GM12878 (cell line): ENCODE measurements around the gene POU6F2. TPM values are rescaled to one million over a fixed set of nuclear protein-coding genes. Genes with fewer than 3 reads are reported as not detected.

Experiments used
- ATAC-seq: fragments of 200-7000 bp; cut with Tn5 transposase; 3 replicates; pipeline ENCODE4 v1.9.1; 2020; ENCODE audit warnings: mild to moderate bottlenecking, moderate library complexity
- BruUV-seq: library from RNA; stranded (reverse); fragments of 400-500 nt; replicated peaks from 2 replicates; lab custom pipeline; 2021; lab: Mats Ljungman, UMichigan
- CTCF ChIA-PET: fragments of 300-600 bp; sonication (Branson Sonifier 250); formaldehyde crosslinking; extraction: SDS; loops from one replicate; lab custom pipeline; 2021; ENCODE audit warnings: inconsistent platforms; lab: Yijun Ruan, JAX
- POLR2A ChIA-PET: fragments of 350-600 bp; formaldehyde crosslinking; extraction: SDS; loops from one replicate; lab custom pipeline; 2021; ENCODE audit warnings: inconsistent platforms; lab: Charles Lee
- RAD21 ChIA-PET: fragments of 300-600 bp; sonication (Branson Sonifier 250); formaldehyde crosslinking; loops from one replicate; lab custom pipeline; 2023; ENCODE audit warnings: antibody characterized with exemption; ENCODE audit not compliant: unreplicated experiment; lab: Charles Lee
- SMC1A ChIA-PET: fragments of 300-600 bp; sonication (Branson Sonifier 250); formaldehyde crosslinking; loops from one replicate; lab custom pipeline; 2023; ENCODE audit not compliant: unreplicated experiment, uncharacterized antibody; lab: Charles Lee
- DNase-seq: peaks from one replicate; pipeline ENCODE4 v3.0.0-alpha.2; 2011; ENCODE audit warnings: low read depth, low spot score
- FAIRE-seq: peaks from 3 replicates; lab custom pipeline; 2011; peaks lifted over from hg19 to GRCh38; lab: Jason Lieb, UNC
- H2AFZ ChIP-seq: 2 replicates; pipeline ENCODE4 v1.6.0; 2011; ENCODE audit warnings: low read depth, low read length, control low read depth; ENCODE audit not compliant: control insufficient read depth
- H3K27ac ChIP-seq: 2 replicates; pipeline ENCODE4 v1.5.1; 2011; ENCODE audit warnings: control low read depth; ENCODE audit not compliant: control insufficient read depth, insufficient read depth
- H3K27me3 ChIP-seq, 2 experiments: replicated peaks in 1 of 2; 2 replicates each; pipeline versions ENCODE4 v1.6.0 to v1.6.1; 2011; ENCODE audit warnings: low read length in 1 of 2; ENCODE audit not compliant: control insufficient read depth in 2 of 2, insufficient read depth in 2 of 2
- H3K36me3 ChIP-seq, 2 experiments: 2 replicates each; pipeline ENCODE4 v1.5.1; 2011; ENCODE audit warnings: low read length in 1 of 2; ENCODE audit not compliant: control insufficient read depth in 2 of 2, insufficient read depth in 2 of 2
- H3K4me1 ChIP-seq: 2 replicates; pipeline ENCODE4 v1.6.1; 2011; ENCODE audit warnings: mild to moderate bottlenecking, low read length, moderate library complexity, mixed read lengths; ENCODE audit not compliant: control insufficient read depth, insufficient read depth
- H3K4me2 ChIP-seq: 2 replicates; pipeline ENCODE4 v1.6.0; 2011; ENCODE audit warnings: control low read depth; ENCODE audit not compliant: control insufficient read depth, insufficient read depth
- H3K4me3 ChIP-seq: fragments of 200-600 bp; sonication (generic); 2 replicates; pipeline ENCODE4 v1.5.1; 2016
- H3K79me2 ChIP-seq: 2 replicates; pipeline ENCODE4 v1.6.0; 2011; ENCODE audit warnings: low read length; ENCODE audit not compliant: control insufficient read depth, insufficient read depth
- H3K9ac ChIP-seq: 2 replicates; pipeline ENCODE4 v1.8.0; 2011; ENCODE audit warnings: low read length, control low read depth, mixed read lengths; ENCODE audit not compliant: control insufficient read depth, insufficient read depth
- H3K9me3 ChIP-seq: replicated peaks from 3 replicates; pipeline ENCODE4 v1.5.1; 2011; ENCODE audit warnings: mild to moderate bottlenecking, low read length; ENCODE audit not compliant: control insufficient read depth, insufficient read depth
- H4K20me1 ChIP-seq: 2 replicates; pipeline ENCODE4 v1.6.0; 2011; ENCODE audit not compliant: control insufficient read depth, insufficient read depth
- CBFB ChIP-seq: IDR thresholded peaks from 2 replicates; pipeline ENCODE4 v1.6.1; 2016; ENCODE audit warnings: antibody characterized with exemption, low read depth
- CHD1 ChIP-seq: IDR thresholded peaks from 2 replicates; pipeline ENCODE4 v1.6.1; 2012; ENCODE audit warnings: low read depth, low read length, improper control_type of control experiment
- FOXK2 ChIP-seq: fragments of 450-650 bp; IDR thresholded peaks from 2 replicates; pipeline ENCODE4 v1.6.1; 2017; ENCODE audit warnings: mild to moderate bottlenecking, moderate library complexity
- GATAD2B ChIP-seq: fragments of 450-650 bp; conservative IDR thresholded peaks from 2 replicates; pipeline ENCODE4 v1.6.1; 2017; ENCODE audit warnings: low read depth, mild to moderate bottlenecking, moderate library complexity
- KLF5 ChIP-seq: fragments of 450-650 bp; IDR thresholded peaks from 2 replicates; pipeline ENCODE4 v1.6.1; 2014; ENCODE audit warnings: mild to moderate bottlenecking; ENCODE audit not compliant: partially characterized antibody
- MEF2A ChIP-seq: IDR thresholded peaks from 2 replicates; pipeline ENCODE4 v1.6.1; 2011; ENCODE audit warnings: low read depth, mild to moderate bottlenecking, low read length, moderate library complexity; ENCODE audit not compliant: insufficient read depth
- MYC ChIP-seq: IDR thresholded peaks from 2 replicates; pipeline ENCODE4 v1.6.1; 2011; ENCODE audit warnings: mild to moderate bottlenecking, low read length, moderate library complexity, inconsistent platforms; ENCODE audit not compliant: insufficient read depth, insufficient replicate concordance, insufficient read length, severe bottlenecking
- NFIC ChIP-seq: IDR thresholded peaks from 2 replicates; pipeline ENCODE4 v1.6.1; 2012; ENCODE audit warnings: low read depth, mild to moderate bottlenecking, inconsistent platforms, low read length, moderate library complexity
- POLR2AphosphoS2 ChIP-seq: IDR thresholded peaks from 2 replicates; pipeline ENCODE4 v1.6.1; 2011; ENCODE audit warnings: low read depth, mild to moderate bottlenecking, low read length, improper control_type of control experiment, moderate library complexity
- RFX5 ChIP-seq: IDR thresholded peaks from 2 replicates; pipeline ENCODE4 v1.6.1; 2011; ENCODE audit warnings: low read depth, low read length, improper control_type of control experiment
- SUPT20H ChIP-seq: IDR thresholded peaks from 2 replicates; pipeline ENCODE4 v1.6.1; 2011; ENCODE audit warnings: low read depth, mild to moderate bottlenecking, low read length, moderate library complexity, borderline replicate concordance; ENCODE audit not compliant: control insufficient read depth
- SUZ12 ChIP-seq: fragments of 200-600 bp; sonication (generic); IDR thresholded peaks from one replicate; pipeline ENCODE4 v1.6.1; 2018; ENCODE audit warnings: antibody characterized with exemption, mild to moderate bottlenecking; ENCODE audit not compliant: unreplicated experiment
- YBX1 ChIP-seq: fragments of 450-650 bp; IDR thresholded peaks from 2 replicates; pipeline ENCODE4 v1.6.1; 2016; ENCODE audit warnings: antibody characterized with exemption
- ZNF217 ChIP-seq: fragments of 450-650 bp; IDR thresholded peaks from 2 replicates; pipeline ENCODE4 v1.6.1; 2017; ENCODE audit warnings: antibody characterized with exemption, mild to moderate bottlenecking
- ZNF274 ChIP-seq: IDR thresholded peaks from one replicate; pipeline ENCODE4 v1.8.0; 2011; ENCODE audit not compliant: insufficient read length, insufficient read depth
- WGBS: methylation state at CpG from one replicate; pipeline ENCODE4 v1.1.6; 2016; ENCODE audit warnings: low lambda C conversion rate; ENCODE audit not compliant: insufficient replicate concordance, insufficient coverage; ENCODE audit errors: missing lambda C conversion rate; 5-methylcytosine and 5-hydroxymethylcytosine counted together
- in situ Hi-C: fragments of 300-500 bp; cut with MboI; formaldehyde crosslinking; loops from 9 replicates; pipeline ENCODE4 v1.14.3; 2018; ENCODE audit warnings: mixed read lengths
- intact Hi-C: fragments of 100-400 bp; cut with micrococcal nuclease; formaldehyde crosslinking; loops from one replicate; pipeline ENCODE4 v1.14.2; 2022; ENCODE audit not compliant: unreplicated experiment
- polyA plus RNA-seq, 11 experiments: library from polyadenylated mRNA; depleted of rRNA in 4 of 11; unstranded in 6 of 11; stranded (reverse) in 5 of 11; fragments of >200 nt; fragmentation: Nextera tagmentation in 4 of 11; fragmentation: Illumina TruSeq in 1 of 11; extraction: Ambion mirVana in 4 of 11; extraction: Trizol in 1 of 11; gene quantifications; 1 replicate in 1 of 11; 2 replicates in 10 of 11; pipeline versions ENCODE4 v1.2.1 to v1.2.3, GENCODE V29; 2011 to 2016; ENCODE audit warnings: inconsistent platforms in 2 of 11, missing spikeins in 2 of 11, low read depth in 1 of 11
- total RNA-seq, 4 experiments: library from RNA; depleted of rRNA in 3 of 4; stranded (reverse); fragments of >200 nt in 3 of 4; fragmentation: Illumina TruSeq in 1 of 4; extraction: Trizol in 1 of 4; gene quantifications; 2 replicates each; pipeline versions ENCODE4 v1.2.1 to v1.2.3, GENCODE V29; 2013 to 2021
- TF ChIP-seq, protein P1 (sequence below): IDR thresholded peaks from 2 replicates; pipeline ENCODE4 v1.6.1; 2012; ENCODE audit warnings: improper control_type of control experiment, low read depth, low read length; ENCODE audit not compliant: insufficient replicate concordance

POU6F2 gene
- total and polyA plus RNA-seq, 10 of the 15 experiments (the other 5 are each of a cell fraction or from before 2014, with no cell fraction given): 0.10 TPM; not detected in 9

DNA sequence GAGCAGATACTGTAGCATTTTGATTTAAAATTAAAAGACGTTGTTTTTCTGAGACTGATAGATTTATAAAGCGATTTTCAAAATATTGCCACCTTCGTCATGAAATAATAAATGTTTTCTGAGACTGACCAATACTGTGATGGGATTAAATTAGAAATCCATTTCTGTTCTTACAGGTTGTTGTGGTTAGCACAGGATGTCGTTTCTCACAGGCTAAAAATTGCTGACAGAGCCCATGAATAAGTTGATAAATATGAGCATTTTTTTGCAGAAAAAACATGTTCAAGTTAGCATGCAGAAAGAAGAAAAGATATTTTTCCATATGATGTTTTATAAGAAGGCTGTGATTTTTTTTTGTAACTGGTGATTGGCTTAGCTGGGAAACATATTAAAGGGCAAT, 66.8 kb downstream of the POU6F2 start (continued):
- TF ChIP-seq, protein P1, sequence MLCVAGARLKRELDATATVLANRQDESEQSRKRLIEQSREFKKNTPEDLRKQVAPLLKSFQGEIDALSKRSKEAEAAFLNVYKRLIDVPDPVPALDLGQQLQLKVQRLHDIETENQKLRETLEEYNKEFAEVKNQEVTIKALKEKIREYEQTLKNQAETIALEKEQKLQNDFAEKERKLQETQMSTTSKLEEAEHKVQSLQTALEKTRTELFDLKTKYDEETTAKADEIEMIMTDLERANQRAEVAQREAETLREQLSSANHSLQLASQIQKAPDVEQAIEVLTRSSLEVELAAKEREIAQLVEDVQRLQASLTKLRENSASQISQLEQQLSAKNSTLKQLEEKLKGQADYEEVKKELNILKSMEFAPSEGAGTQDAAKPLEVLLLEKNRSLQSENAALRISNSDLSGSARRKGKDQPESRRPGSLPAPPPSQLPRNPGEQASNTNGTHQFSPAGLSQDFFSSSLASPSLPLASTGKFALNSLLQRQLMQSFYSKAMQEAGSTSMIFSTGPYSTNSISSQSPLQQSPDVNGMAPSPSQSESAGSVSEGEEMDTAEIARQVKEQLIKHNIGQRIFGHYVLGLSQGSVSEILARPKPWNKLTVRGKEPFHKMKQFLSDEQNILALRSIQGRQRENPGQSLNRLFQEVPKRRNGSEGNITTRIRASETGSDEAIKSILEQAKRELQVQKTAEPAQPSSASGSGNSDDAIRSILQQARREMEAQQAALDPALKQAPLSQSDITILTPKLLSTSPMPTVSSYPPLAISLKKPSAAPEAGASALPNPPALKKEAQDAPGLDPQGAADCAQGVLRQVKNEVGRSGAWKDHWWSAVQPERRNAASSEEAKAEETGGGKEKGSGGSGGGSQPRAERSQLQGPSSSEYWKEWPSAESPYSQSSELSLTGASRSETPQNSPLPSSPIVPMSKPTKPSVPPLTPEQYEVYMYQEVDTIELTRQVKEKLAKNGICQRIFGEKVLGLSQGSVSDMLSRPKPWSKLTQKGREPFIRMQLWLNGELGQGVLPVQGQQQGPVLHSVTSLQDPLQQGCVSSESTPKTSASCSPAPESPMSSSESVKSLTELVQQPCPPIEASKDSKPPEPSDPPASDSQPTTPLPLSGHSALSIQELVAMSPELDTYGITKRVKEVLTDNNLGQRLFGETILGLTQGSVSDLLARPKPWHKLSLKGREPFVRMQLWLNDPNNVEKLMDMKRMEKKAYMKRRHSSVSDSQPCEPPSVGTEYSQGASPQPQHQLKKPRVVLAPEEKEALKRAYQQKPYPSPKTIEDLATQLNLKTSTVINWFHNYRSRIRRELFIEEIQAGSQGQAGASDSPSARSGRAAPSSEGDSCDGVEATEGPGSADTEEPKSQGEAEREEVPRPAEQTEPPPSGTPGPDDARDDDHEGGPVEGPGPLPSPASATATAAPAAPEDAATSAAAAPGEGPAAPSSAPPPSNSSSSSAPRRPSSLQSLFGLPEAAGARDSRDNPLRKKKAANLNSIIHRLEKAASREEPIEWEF: no peak
- TF ChIP-seq ZNF217: no peak
- no peak for TF ChIP-seq ZNF274
- TF ChIP-seq MEF2A: no peak
- no peak for TF ChIP-seq FOXK2
- no peak for TF ChIP-seq CBFB
- no peak for TF ChIP-seq NFIC
- TF ChIP-seq, all 136 proteins: peak for 0

DNA sequence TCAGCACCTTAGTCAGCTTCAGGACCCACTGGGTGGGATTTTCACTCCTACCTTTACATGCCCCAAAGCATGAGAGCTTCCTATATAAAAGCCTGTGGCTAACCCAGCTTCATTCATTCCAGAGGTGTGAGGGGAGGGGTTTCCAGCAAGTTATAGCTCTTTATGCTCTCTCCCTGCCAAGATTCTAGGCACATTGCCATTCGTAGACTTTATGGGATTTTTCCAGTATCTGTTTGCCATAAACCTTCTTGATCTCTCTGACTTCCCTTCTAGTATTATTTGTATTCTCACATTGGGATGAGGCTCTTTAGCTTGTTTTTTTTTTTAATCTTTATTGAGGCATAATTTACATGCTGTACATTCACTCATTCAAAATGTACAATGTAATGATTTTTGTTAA, 67.5 kb downstream of the POU6F2 start:
- CTCF ChIA-PET: interaction anchor here (0.7 kb wide), 1 partner anchor 73 kb away, joined by 4 read pairs; no protein-coding TSS in a partner anchor
- 0% methylated on average over 1 of the region's 1 CpG for WGBS
- TF ChIP-seq SUZ12: no peak
- no peak for TF ChIP-seq CHD1
- TF ChIP-seq MYC: no peak
- TF ChIP-seq YBX1: no peak
- no peak for TF ChIP-seq GATAD2B
- TF ChIP-seq KLF5: no peak
- TF ChIP-seq POLR2AphosphoS2: no peak
- TF ChIP-seq RFX5: no peak
- no peak for TF ChIP-seq SUPT20H
- TF ChIP-seq MEF2A: no peak
- H3K36me3 ChIP-seq: no peaks in the 10 kb centered on the region
- H3K79me2 ChIP-seq: no peaks in the 10 kb centered on the region
- in situ Hi-C loops: no loop called here
- DNase-seq (no peak), ATAC-seq (no peak), FAIRE-seq (no peak)
- H3K4me3 ChIP-seq: no peak overlapping the region
- POLR2A ChIA-PET: no interaction called here
- no peaks in the 10 kb centered on the region for H3K4me1 ChIP-seq
- H2AFZ ChIP-seq: no peak overlapping the region
- no peaks in the 10 kb centered on the region for H4K20me1 ChIP-seq
- no peak overlapping the region for H3K4me2 ChIP-seq
- BruUV-seq: no TSS peak
- RAD21 ChIA-PET: no interaction called here
- H3K9ac ChIP-seq: no peak overlapping the region
- intact Hi-C loops: no loop called here
- H3K27me3 ChIP-seq: no peaks in the 10 kb centered on the region
- no peaks in the 10 kb centered on the region for H3K9me3 ChIP-seq
- SMC1A ChIA-PET: interaction anchor here (0.8 kb wide), 1 partner anchor 102 kb away, joined by 3 read pairs; no protein-coding TSS in a partner anchor
- no peak overlapping the region for H3K27ac ChIP-seq
